OCI-M1 (cell line): ENCODE data around the gene COPS8.
A peak's percentile ranks its signal among the peaks of the same experiment; 100 is the strongest.

ENCODE experiments used
- DNase-seq: peaks from one replicate; lab custom pipeline; 2025; lab: John Stamatoyannopoulos, UW

The COPS8 gene

GRCh38 chr2:237065071-237065377, 20.7 kb upstream of the COPS8 start:
- no peak for DNase-seq

GRCh38 chr2:237066396-237066795, 19.3 kb upstream of the COPS8 start:
- DNase-seq = no peak

- no peak for DNase-seq
Observed at GRCh38 chr2:237068005-237068576, 17.6 kb upstream of the COPS8 start.

GRCh38 chr2:237072067-237072931, 13.4 kb upstream of the COPS8 start:
- DNase-seq = peak; percentile 76

- DNase-seq = no peak
Observed at GRCh38 chr2:237073552-237073951, 12.1 kb upstream of the COPS8 start.

- no peak for DNase-seq
Observed at GRCh38 chr2:237074211-237074993, 11.3 kb upstream of the COPS8 start.

- no peak for DNase-seq
Observed at GRCh38 chr2:237075749-237076599, 9.7 kb upstream of the COPS8 start.

GRCh38 chr2:237081596-237081995, 4.1 kb upstream of the COPS8 start:
- DNase-seq = no peak

- DNase-seq = no peak
Observed at GRCh38 chr2:237083026-237083425, 2.7 kb upstream of the COPS8 start.

GRCh38 chr2:237084444-237084843, 1.2 kb upstream of the COPS8 start:
- DNase-seq = no peak

GRCh38 chr2:237090906-237091305, 5.2 kb downstream of the COPS8 start:
- DNase-seq = no peak

GRCh38 chr2:237091779-237092436, 6.2 kb downstream of the COPS8 start:
- no peak for DNase-seq

GRCh38 chr2:237092506-237092905, 6.8 kb downstream of the COPS8 start:
- DNase-seq = no peak

- DNase-seq = no peak
Observed at GRCh38 chr2:237092920-237093781, 7.5 kb downstream of the COPS8 start.

- no peak for DNase-seq
Observed at GRCh38 chr2:237096201-237096600, 10.5 kb downstream of the COPS8 start.

- no peak for DNase-seq
Observed at GRCh38 chr2:237096911-237097310, 11.2 kb downstream of the COPS8 start.

GRCh38 chr2:237097326-237097910, 11.7 kb downstream of the COPS8 start:
- DNase-seq = no peak

GRCh38 chr2:237097911-237098702, 12.4 kb downstream of the COPS8 start:
- DNase-seq = no peak

GRCh38 chr2:237099804-237100203, 14.1 kb downstream of the COPS8 start:
- no peak for DNase-seq
